IgD-negative memory B cell (primary cell): Measurements from ENCODE around the gene GPRASP2. TPM values are rescaled to one million over a fixed set of nuclear protein-coding genes. Genes with fewer than 3 reads are reported as not detected.
"Not testable (repeated sequence)": the region's sequence is repeated elsewhere in the genome, so short reads cannot be mapped to it uniquely, and the experiment has no call there.

ENCODE experiments used
- H3K27ac Mint-ChIP-seq, 3 donors: one replicate each; pipeline ENCODE4 v1.8.0; 2020 to 2022; ENCODE audit warnings: mild to moderate bottlenecking in 3 of 3, mixed read lengths in 3 of 3, moderate library complexity in 1 of 3
- H3K27me3 Mint-ChIP-seq: one replicate; pipeline ENCODE4 v1.8.0; 2021; ENCODE audit warnings: mixed read lengths
- H3K36me3 Mint-ChIP-seq: one replicate; pipeline ENCODE4 v1.8.0; 2020; ENCODE audit warnings: mild to moderate bottlenecking, mixed read lengths
- H3K4me1 Mint-ChIP-seq, 3 donors: one replicate each; pipeline ENCODE4 v1.8.0; 2020 to 2022; ENCODE audit warnings: mixed read lengths in 3 of 3, mild to moderate bottlenecking in 1 of 3
- H3K4me3 Mint-ChIP-seq, 4 donors: one replicate each; pipeline ENCODE4 v1.8.0; 2020 to 2022; ENCODE audit warnings: mild to moderate bottlenecking in 4 of 4, mixed read lengths in 4 of 4, moderate library complexity in 3 of 4
- H3K9me3 Mint-ChIP-seq, 3 donors: one replicate each; pipeline ENCODE4 v1.8.0; 2020 to 2021; ENCODE audit warnings: mixed read lengths in 3 of 3, mild to moderate bottlenecking in 1 of 3
- polyA plus RNA-seq: library from polyadenylated mRNA; unstranded; fragments of 300-500 nt; fragmentation: Illumina TruSeq; gene quantifications from one replicate; pipeline ENCODE4 v1.2.3, GENCODE V29; 2021

Gene GPRASP2
- polyA plus RNA-seq, 1 donor from 2014 or later: 0.74 TPM

DNA sequence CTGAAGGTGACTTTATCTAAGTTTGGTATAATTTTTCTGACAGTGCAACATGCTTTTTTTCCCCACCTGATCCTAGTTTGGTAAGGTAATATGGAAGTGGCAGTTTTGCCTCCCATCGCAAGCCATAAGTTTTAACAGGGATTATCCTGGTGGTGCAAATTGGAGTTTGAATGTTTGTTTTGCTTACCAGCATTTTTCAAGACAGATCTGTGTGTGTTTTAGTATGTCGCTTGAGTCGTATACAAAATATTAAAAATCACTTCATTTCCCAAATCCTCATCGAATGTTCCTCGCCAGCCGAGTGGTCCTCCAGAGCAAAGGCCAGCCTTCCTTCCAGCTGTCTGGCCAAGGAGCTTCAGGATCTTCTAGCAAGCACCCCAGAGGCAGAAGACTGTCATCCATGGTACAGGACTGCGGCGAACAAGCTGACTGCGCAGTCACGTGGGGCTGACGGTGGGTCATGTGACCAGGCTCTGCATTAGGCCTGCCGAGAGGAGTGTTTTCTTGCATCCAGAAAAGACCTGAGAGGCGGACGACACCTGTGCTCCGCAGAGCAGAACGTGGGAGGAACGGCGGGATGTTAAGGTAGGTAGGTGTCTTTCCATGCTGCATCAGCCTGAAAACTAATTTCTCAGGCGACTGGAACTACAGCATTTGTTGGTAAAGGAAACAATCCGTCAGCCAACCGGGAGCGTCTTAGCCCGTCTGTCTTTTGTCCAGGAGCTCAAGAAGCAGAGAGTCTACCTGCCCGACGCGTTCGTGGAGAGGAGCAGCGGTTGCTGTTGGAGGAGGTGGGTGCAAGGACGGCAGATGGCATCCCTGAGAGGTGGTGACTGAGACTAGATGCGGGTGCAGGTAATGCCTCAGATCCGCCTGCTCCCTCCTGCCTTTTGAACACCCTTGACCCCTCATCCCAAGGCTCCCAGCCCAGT lies 8.3 kb downstream of the GPRASP2 start, which contains the start of gene GPRASP3:
TSS of gene GPRASP3 (plus strand) at position 507 of the 932 bp plus-strand sequence. CDS start 28,253 bp downstream, outside the sequence.
- no peaks in the 10 kb centered on the region for H3K9me3 Mint-ChIP-seq
- H3K27me3 Mint-ChIP-seq: no peaks in the 10 kb centered on the region
- no peaks in the 10 kb centered on the region for H3K36me3 Mint-ChIP-seq
- H3K4me1 Mint-ChIP-seq: peaks cover 0 to 6% (median 3%) of the 10 kb centered on the region in 3 donors
- H3K4me3 Mint-ChIP-seq: peak within 1 kb of the TSS; percentile 54 to 92 (median 87)
- H3K27ac Mint-ChIP-seq: peak within 1 kb of the TSS in 1 of 3 donors; percentile 33

DNA sequence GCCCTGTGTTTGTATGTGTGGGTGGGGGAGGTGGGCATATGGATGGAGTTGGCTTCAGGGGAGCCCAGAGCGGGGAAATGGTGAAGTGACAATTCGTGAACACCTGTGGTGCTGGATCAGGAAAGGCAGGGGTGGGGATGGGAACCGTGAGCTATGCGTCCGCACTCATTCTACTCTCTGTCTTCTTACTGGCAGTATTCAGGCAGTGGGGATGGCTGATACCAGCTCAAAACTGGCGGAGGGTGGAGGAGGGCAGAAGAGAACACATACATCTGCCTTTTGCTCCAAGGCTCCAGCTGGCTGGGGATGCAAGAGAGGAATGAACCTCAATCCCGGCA lies 8.9 kb downstream of the GPRASP2 start:
- not testable (repeated sequence) for H3K27ac Mint-ChIP-seq, H3K4me1 Mint-ChIP-seq, H3K36me3 Mint-ChIP-seq, H3K27me3 Mint-ChIP-seq, H3K9me3 Mint-ChIP-seq
- peak overlapping the region in 3 of 4 donors; percentile 1 to 92 (median 83) for H3K4me3 Mint-ChIP-seq

DNA sequence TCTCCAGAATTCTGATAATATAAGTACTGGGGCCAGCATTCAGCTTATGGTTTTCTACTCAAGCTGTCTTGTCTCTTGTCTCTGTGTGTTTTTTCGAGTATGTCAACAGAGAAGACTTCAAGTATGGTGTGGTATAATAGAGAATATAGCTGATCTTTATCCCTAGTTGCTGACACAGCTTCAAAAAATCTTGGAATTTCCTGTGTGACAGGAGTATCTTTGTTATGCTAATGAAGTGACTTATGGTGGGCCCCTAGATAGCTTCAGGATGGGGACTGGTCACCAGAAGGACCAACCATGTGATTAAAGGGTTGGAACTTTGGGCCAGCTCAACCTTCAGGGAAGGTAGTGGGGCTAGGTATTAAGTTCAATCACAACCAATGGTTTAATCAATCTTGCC lies 11.2 kb downstream of the GPRASP2 start:
- Mint-ChIP-seq H3K9me3 (no peaks in the 10 kb centered on the region), H3K36me3 (no peaks in the 10 kb centered on the region), H3K27ac (no peak overlapping the region), H3K4me3 (no peak overlapping the region), H3K4me1 (peaks cover 0 to 6% (median 3%) of the 10 kb centered on the region in 3 donors), H3K27me3 (no peaks in the 10 kb centered on the region)

DNA sequence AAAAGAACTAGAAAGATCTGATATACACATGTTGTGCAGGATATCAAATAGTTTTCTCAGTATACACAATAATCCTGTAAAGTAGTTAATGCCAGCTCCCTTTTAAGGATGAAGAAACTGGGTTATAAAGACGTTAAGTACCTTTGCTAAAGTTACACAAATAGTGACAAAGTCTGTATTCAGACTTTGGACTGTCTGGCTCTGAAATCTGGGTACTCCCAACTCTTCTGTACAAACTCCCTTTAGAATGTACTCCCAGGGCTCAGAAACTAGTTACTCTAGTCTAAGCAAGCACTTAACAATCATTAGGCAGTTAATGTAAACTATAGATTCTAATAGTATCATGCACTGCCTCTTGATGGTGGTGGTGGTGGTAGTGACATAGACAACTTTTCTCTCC lies 15.5 kb downstream of the GPRASP2 start:
- Mint-ChIP-seq H3K4me3 (no peak overlapping the region), H3K36me3 (no peaks in the 10 kb centered on the region), H3K9me3 (no peaks in the 10 kb centered on the region), H3K27ac (no peak overlapping the region), H3K4me1 (no peaks in the 10 kb centered on the region), H3K27me3 (no peaks in the 10 kb centered on the region)

DNA sequence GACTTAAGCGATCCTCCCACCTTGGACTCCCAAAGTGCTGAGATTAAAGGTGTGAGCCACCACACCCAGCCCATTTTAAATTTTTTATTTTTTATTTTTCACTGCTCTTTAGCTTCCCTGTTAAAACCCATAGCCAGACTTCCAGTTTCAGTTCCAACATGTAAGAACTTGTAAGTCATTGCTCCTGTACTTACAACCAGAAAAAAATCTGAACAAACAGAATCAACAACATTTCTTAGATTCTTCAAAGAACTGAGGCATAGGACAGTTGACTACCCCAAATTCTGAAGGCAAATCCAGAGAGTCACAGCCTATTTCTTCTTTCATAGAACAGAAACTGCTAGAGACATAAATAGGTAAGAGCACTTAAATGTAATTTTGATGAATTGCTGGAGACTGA lies 16.4 kb downstream of the GPRASP2 start:
- Mint-ChIP-seq H3K4me3 (no peak overlapping the region), H3K27ac (no peak overlapping the region), H3K4me1 (no peaks in the 10 kb centered on the region), H3K36me3 (no peaks in the 10 kb centered on the region), H3K9me3 (no peaks in the 10 kb centered on the region), H3K27me3 (peaks cover 1% of the 10 kb centered on the region)

DNA sequence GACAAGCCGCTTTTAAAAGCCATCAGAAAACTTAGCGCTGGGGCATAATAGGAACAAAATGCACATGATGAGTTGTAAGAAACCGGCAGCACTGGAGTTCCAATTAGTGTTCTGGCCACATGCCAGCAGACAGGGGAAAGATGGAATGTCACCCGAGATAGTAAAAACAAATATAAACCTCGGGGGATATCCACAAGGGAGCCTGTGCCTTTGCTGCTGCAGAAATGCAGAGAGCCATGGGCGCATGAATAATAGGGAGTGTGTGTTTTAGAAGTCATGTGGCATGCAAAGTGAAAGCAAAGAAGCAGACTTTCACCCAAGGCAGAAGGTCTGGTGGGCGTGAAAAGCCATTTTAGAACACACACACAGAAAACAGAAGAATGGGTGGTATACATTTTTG lies 27.4 kb downstream of the GPRASP2 start:
- Mint-ChIP-seq H3K36me3 (no peaks in the 10 kb centered on the region), H3K4me1 (peaks cover 0 to 1% (median 0%) of the 10 kb centered on the region in 3 donors), H3K27ac (peak overlapping the region in 1 of 3 donors; percentile 71), H3K9me3 (no peaks in the 10 kb centered on the region), H3K4me3 (no peak overlapping the region), H3K27me3 (peaks cover 1% of the 10 kb centered on the region)

DNA sequence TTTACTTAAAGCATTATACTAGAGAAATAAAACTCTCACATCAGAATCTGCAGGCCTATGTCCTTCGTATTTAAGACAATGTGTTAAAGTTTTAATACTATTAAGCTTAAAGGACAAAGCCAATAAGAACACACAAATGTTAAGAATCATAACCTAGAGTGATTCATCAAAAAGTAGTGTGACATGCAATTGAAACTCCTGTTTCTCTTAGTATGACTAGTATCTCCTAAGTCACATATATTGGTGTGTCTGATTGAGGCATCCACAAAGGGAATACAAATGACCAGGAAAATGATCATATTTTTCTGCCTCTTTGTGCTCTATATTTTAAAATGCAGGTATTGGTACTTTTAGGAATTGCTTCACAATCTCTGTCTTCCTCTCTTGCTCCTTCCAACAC lies 32.1 kb downstream of the GPRASP2 start:
- peak overlapping the region in 1 of 4 donors; percentile 51 for H3K4me3 Mint-ChIP-seq
- no peaks in the 10 kb centered on the region for H3K36me3 Mint-ChIP-seq
- H3K27me3 Mint-ChIP-seq: peaks cover 3% of the 10 kb centered on the region
- H3K4me1 Mint-ChIP-seq: peaks cover 0 to 1% (median 1%) of the 10 kb centered on the region in 3 donors
- no peaks in the 10 kb centered on the region for H3K9me3 Mint-ChIP-seq
- H3K27ac Mint-ChIP-seq: no peak overlapping the region

DNA sequence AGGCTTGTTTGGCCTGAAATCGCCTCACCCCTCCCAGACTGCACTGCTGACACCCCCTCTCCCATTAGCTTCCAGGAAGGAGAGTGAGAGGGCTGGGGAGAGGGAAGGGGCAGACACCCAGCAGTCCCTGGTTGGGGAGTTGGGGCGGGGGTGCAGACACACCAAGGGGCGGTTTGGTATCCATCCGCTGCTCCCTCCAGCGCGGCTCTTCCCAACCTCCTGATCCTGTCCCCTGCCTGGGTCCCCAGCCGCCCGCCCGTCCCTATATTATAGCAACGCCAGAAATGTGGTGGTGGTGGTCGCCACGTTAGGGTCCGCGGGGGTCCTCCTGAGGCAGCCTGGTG lies 33.2 kb downstream of the GPRASP2 start:
- Mint-ChIP-seq H3K27me3 (peaks cover 3% of the 10 kb centered on the region), H3K9me3 (peaks cover 0 to 2% (median 0%) of the 10 kb centered on the region in 3 donors), H3K36me3 (no peaks in the 10 kb centered on the region), H3K27ac (no peak overlapping the region), H3K4me1 (peaks cover 0 to 1% (median 1%) of the 10 kb centered on the region in 3 donors), H3K4me3 (peak overlapping the region in 3 of 4 donors; percentile 17 to 91 (median 90))

DNA sequence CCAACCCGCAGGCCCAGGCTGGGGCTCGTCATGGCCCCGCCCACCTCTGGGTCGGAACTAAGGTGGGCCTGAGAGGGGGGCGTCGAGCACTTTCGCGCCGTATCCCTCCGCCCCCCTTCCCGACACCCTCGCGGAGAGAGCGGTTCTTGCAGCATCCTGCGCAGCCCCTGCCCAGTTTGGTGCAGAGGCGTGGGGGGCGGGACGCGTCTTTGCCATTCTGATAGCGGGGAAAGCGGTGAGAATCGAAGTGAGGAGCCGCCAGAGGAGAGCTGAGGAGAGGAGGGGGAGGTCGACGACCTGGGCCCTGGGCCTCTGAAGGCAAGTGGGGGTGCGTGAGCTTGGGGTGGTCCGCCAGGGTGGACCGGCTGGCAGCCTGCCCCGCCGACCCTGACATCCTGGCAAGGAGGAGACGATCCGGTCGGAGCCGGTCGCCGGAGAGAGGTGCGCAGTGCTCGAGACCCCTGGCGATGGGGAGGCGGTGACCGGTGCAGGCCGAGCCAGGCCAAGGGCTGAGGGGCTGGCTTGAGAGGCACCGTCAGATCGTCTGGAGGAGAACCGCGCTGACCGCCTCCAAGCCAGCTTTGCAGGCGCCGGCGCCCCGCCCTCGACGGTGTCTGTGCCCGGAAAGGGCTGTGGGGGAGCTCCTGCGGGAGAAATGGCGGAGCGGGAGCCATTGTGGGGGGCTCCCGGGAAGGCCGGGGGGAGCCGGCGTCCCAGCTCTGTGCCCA lies 33.8 kb downstream of the GPRASP2 start:
- H3K27ac Mint-ChIP-seq: no peak overlapping the region
- peaks cover 3% of the 10 kb centered on the region for H3K27me3 Mint-ChIP-seq
- no peaks in the 10 kb centered on the region for H3K36me3 Mint-ChIP-seq
- H3K9me3 Mint-ChIP-seq: peaks cover 0 to 2% (median 0%) of the 10 kb centered on the region in 3 donors
- peak overlapping the region in 3 of 4 donors; percentile 85 to 91 (median 88) for H3K4me3 Mint-ChIP-seq
- H3K4me1 Mint-ChIP-seq: peaks cover 0 to 1% (median 0%) of the 10 kb centered on the region in 3 donors

DNA sequence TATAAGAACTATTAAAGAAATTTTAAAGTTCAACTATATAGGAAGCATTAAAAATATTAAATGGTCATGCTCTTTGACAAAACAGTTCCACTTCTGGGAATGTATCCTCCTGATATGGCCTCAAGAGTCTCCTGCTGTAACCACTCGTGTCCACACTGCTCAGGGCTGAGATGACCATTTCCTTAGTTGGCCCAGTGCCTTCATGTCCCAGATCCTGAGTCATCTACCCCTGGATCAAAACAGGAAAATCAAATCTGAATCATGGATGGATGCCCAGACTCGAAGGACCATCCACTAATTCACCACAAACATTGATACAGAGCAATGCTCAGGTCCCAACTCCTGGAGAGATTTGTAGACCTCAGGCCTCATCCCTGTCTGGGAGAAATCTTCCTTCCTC lies 53.0 kb downstream of the GPRASP2 start:
- Mint-ChIP-seq H3K9me3 (no peaks in the 10 kb centered on the region), H3K36me3 (no peaks in the 10 kb centered on the region), H3K4me3 (no peak overlapping the region), H3K4me1 (peaks cover 4 to 7% (median 4%) of the 10 kb centered on the region in 3 donors), H3K27me3 (no peaks in the 10 kb centered on the region), H3K27ac (no peak overlapping the region)

DNA sequence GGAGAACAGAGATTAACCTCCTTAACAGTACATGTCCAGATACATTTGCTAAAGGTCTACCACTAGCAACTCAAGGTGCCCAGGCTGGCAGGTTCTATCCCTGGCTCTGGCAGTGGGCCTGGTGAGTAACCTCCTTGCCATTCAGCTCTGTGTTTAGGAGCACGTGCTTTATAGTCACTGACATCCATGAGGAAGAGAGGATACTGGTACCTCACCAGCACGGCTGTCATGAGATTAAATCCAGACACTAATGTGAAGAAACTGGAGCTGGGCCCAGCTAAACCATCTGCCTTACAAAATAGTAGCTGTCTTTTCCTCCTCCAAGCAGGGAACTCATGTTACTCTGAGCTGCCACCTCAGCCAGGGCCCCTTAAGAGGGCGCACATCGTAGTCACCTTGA lies 53.6 kb downstream of the GPRASP2 start:
- H3K27ac Mint-ChIP-seq: no peak overlapping the region
- no peak overlapping the region for H3K4me3 Mint-ChIP-seq
- H3K36me3 Mint-ChIP-seq: no peaks in the 10 kb centered on the region
- H3K27me3 Mint-ChIP-seq: no peaks in the 10 kb centered on the region
- no peaks in the 10 kb centered on the region for H3K9me3 Mint-ChIP-seq
- peaks cover 4 to 7% (median 4%) of the 10 kb centered on the region in 3 donors for H3K4me1 Mint-ChIP-seq

DNA sequence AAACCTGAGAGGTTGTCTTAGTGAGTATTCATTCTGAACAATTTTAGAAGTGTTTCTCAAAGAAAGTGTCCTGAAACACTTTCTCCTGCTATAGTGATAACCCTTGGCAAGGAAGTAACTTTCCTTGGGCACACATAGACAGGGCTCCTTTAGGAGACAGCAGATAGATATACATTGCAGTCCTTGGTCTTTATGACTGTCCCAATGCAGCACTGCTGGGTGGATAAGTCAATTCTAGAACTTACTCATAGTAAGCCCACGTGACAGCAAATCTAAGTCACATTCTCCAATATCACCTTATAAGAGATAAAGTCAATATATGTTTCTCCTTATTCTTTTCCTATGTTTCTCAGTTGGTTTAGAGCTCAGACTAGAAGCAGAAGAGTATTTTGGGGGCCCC lies 55.0 kb downstream of the GPRASP2 start:
- no peaks in the 10 kb centered on the region for H3K9me3 Mint-ChIP-seq
- H3K27me3 Mint-ChIP-seq: no peaks in the 10 kb centered on the region
- H3K36me3 Mint-ChIP-seq: no peaks in the 10 kb centered on the region
- H3K27ac Mint-ChIP-seq: peak overlapping the region in 1 of 3 donors; percentile 88
- peaks cover 4 to 12% (median 8%) of the 10 kb centered on the region in 3 donors for H3K4me1 Mint-ChIP-seq
- peak overlapping the region in 2 of 4 donors; percentile 56 to 80 for H3K4me3 Mint-ChIP-seq
